Thoracic aorta (tissue), 2 donors: ENCODE measurements around the gene CDH23. TPM values are rescaled to one million over a fixed set of nuclear protein-coding genes. Genes with fewer than 3 reads are reported as not detected.

Source experiments
- ATAC-seq: fragments of 150-250 bp; one replicate; pipeline ENCODE4 v1.8.0; 2017; ENCODE audit warnings: low read depth; ENCODE audit not compliant: insufficient number of reproducible peaks, low FRiP score
- DNase-seq: peaks from one replicate; pipeline ENCODE4 v3.0.0-alpha.2; 2020; ENCODE audit warnings: low spot score
- H3K27ac ChIP-seq, 2 donors: fragments of 200-600 bp; sonication (generic); 1 replicate in 1 of 2; 2 replicates in 1 of 2; pipeline ENCODE4 v1.5.1; 2016; ENCODE audit warnings: mild to moderate bottlenecking in 2 of 2, moderate library complexity in 2 of 2
- H3K27me3 ChIP-seq: fragments of 200-600 bp; sonication (generic); replicated peaks from 2 replicates; pipeline ENCODE4 v1.6.0; 2016; ENCODE audit warnings: mild to moderate bottlenecking; ENCODE audit not compliant: insufficient read depth
- H3K36me3 ChIP-seq: fragments of 200-600 bp; sonication (generic); one replicate; pipeline ENCODE4 v1.5.1; 2016
- H3K4me1 ChIP-seq, 2 donors: fragments of 200-600 bp; sonication (generic); 1 replicate in 1 of 2; 2 replicates in 1 of 2; pipeline versions ENCODE4 v1.5.1 to v1.6.0; 2016; ENCODE audit warnings: low read depth in 2 of 2, mild to moderate bottlenecking in 1 of 2; ENCODE audit not compliant: control insufficient read depth in 1 of 2
- H3K4me3 ChIP-seq: fragments of 200-600 bp; sonication (generic); 2 replicates; pipeline ENCODE4 v1.5.1; 2016; ENCODE audit warnings: mild to moderate bottlenecking
- H3K9me3 ChIP-seq: fragments of 200-600 bp; sonication (generic); 2 replicates; pipeline ENCODE4 v1.5.1; 2016
- total RNA-seq, 2 donors: library from RNA; depleted of rRNA; stranded (reverse); fragments of >200 nt; gene quantifications; one replicate each; pipeline versions ENCODE4 v1.1.0 to v1.2.3, GENCODE V29; 2016
- TF ChIP-seq, protein P1 (sequence below): fragments of 200-600 bp; sonication (generic); IDR thresholded peaks from one replicate; pipeline ENCODE4 v1.5.1; 2019; ENCODE audit warnings: antibody characterized with exemption

CDH23 gene
- total RNA-seq, 2 donors from 2014 or later, result 10.6 to 10.8 TPM

- no peak for ATAC-seq
- Histone ChIP-seq H3K4me3 (no peak overlapping the region), H3K27me3 (no peaks in the 10 kb centered on the region), H3K9me3 (no peaks in the 10 kb centered on the region), H3K4me1 (no peaks in the 10 kb centered on the region), H3K27ac (no peak overlapping the region), H3K36me3 (no peaks in the 10 kb centered on the region)
- TF ChIP-seq, protein P1, sequence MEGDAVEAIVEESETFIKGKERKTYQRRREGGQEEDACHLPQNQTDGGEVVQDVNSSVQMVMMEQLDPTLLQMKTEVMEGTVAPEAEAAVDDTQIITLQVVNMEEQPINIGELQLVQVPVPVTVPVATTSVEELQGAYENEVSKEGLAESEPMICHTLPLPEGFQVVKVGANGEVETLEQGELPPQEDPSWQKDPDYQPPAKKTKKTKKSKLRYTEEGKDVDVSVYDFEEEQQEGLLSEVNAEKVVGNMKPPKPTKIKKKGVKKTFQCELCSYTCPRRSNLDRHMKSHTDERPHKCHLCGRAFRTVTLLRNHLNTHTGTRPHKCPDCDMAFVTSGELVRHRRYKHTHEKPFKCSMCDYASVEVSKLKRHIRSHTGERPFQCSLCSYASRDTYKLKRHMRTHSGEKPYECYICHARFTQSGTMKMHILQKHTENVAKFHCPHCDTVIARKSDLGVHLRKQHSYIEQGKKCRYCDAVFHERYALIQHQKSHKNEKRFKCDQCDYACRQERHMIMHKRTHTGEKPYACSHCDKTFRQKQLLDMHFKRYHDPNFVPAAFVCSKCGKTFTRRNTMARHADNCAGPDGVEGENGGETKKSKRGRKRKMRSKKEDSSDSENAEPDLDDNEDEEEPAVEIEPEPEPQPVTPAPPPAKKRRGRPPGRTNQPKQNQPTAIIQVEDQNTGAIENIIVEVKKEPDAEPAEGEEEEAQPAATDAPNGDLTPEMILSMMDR, result no peak
- no peak for DNase-seq
Measured at GRCh38 chr10:71537125-71537524, 140.4 kb downstream of the CDH23 start.

- no peaks in the 10 kb centered on the region for H3K36me3 ChIP-seq
Measured at GRCh38 chr10:71537681-71538080, 141.0 kb downstream of the CDH23 start.

DNA sequence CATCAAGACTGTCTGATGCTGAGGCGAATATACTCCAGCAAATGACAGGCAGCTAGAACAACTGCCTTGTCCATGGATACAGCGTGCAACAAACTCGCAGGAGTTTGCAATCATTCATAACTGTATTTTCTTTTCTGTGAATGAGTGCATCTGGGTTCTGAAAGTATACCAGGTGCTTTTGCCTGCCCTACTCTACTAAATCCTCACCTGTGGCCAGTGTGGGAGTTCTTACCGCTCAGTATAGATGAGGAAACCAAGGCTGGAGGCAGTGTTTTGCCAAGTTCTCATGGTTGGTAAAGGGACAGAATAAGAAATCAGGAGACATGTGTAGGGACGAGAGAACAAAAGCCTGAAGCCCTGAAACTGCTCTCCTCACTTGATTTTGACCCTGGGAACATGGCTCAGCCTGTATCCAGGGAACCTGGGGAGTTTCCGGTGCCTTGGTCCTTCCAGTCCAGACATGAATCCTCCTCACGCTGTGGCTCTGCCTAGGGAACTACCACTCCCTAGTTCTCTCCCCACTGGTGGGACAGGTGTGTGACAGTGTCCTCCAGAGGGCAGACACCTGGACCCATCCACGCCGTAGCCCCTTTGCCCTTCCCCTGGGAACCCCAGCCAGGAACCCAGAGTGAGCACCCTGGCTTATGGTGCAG, 142.0 kb downstream of the CDH23 start:
- DNase-seq, result no peak
- no peaks in the 10 kb centered on the region for H3K9me3 ChIP-seq
- H3K4me1 ChIP-seq, result no peaks in the 10 kb centered on the region
- no peak for ATAC-seq
- H3K27ac ChIP-seq, result no peak overlapping the region
- H3K27me3 ChIP-seq, result no peaks in the 10 kb centered on the region
- H3K4me3 ChIP-seq, result no peak overlapping the region
- H3K36me3 ChIP-seq, result no peaks in the 10 kb centered on the region
- TF ChIP-seq, protein P1, result no peak

More at GRCh38 chr10:71537681-71538080, 141.0 kb downstream of the CDH23 start:
- H3K27me3 ChIP-seq, result no peaks in the 10 kb centered on the region
- H3K27ac ChIP-seq, result no peak overlapping the region
- TF ChIP-seq, protein P1, result no peak
- DNase-seq (no peak), ATAC-seq (no peak)
- no peak overlapping the region for H3K4me3 ChIP-seq
- no peaks in the 10 kb centered on the region for H3K4me1 ChIP-seq
- H3K9me3 ChIP-seq, result no peaks in the 10 kb centered on the region

DNA sequence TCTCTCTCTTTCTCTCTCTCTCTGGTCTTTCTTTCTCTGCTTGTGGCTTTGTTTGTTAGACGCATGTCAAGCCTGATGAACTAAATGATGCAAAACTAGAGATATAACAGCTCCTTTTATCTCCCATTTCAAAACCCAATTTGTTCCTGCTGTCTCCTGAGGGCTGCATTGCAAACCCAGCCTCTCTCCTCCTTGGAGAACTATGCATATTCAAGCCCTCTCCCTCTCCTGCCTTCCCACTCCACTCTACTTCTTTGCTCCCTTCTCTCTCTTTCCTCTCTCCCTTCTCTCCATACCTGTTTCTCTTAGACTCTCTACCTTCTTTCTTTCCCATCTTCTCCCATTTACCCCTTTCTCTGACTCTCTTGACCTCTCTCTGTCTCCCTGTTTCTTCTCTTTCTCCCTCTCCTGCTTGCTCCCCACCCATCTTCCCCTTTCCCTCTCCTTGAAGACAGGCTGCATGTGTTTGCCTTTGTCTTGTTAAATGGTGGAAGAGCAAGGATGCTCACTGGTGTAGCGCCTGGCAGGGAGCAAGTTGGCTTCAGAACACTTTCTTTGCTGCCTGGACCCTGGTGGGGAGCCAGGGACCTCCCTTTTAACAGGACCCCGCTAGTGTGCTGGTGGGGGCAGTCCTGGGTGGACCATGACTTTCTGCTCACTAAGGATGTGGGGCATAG, 142.9 kb downstream of the CDH23 start:
- ATAC-seq (no peak), DNase-seq (no peak)
- no peaks in the 10 kb centered on the region for H3K9me3 ChIP-seq
- no peaks in the 10 kb centered on the region for H3K27me3 ChIP-seq
- H3K4me3 ChIP-seq, result no peak overlapping the region
- no peaks in the 10 kb centered on the region for H3K4me1 ChIP-seq
- H3K27ac ChIP-seq, result no peak overlapping the region
- no peaks in the 10 kb centered on the region for H3K36me3 ChIP-seq
- TF ChIP-seq, protein P1, result no peak

DNA sequence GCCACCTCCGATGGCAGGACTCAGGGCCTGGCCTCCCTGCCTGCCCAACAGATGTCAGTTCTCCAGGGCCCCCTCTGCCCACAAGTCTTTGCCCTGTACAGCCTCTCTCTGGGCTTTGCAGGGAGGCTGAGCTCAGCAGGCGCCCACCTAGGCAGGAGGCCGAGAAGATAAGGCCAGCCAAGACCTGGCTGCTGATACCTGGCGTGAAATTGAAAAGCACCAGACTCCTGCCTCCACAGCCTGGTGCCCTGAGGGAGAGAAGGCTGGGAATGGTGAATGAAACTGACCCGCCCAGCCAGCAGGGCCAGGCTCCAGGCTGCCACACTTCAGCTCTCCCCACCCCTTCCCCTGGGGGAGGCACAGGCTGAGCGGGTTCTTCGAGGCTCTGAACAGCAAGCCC, 145.8 kb downstream of the CDH23 start:
- Histone ChIP-seq H3K27ac (no peak overlapping the region), H3K36me3 (no peaks in the 10 kb centered on the region), H3K4me1 (peaks cover 0 to 1% of the 10 kb centered on the region in 2 donors), H3K4me3 (no peak overlapping the region), H3K27me3 (no peaks in the 10 kb centered on the region), H3K9me3 (no peaks in the 10 kb centered on the region)
- DNase-seq (no peak), ATAC-seq (no peak)
- TF ChIP-seq, protein P1, result no peak
